GM12878 (cell line): ENCODE results near the gene COL4A2. TPM values are rescaled to one million over a fixed set of nuclear protein-coding genes. Genes with fewer than 3 reads are reported as not detected.

Experiments used
- ATAC-seq: fragments of 200-7000 bp; cut with Tn5 transposase; 3 replicates; pipeline ENCODE4 v1.9.1; 2020; ENCODE audit warnings: mild to moderate bottlenecking, moderate library complexity
- BruUV-seq: library from RNA; stranded (reverse); fragments of 400-500 nt; replicated peaks from 2 replicates; lab custom pipeline; 2021; lab: Mats Ljungman, UMichigan
- CTCF ChIA-PET: fragments of 300-600 bp; sonication (Branson Sonifier 250); formaldehyde crosslinking; extraction: SDS; loops from one replicate; lab custom pipeline; 2021; ENCODE audit warnings: inconsistent platforms; lab: Yijun Ruan, JAX
- POLR2A ChIA-PET: fragments of 350-600 bp; formaldehyde crosslinking; extraction: SDS; loops from one replicate; lab custom pipeline; 2021; ENCODE audit warnings: inconsistent platforms; lab: Charles Lee
- RAD21 ChIA-PET: fragments of 300-600 bp; sonication (Branson Sonifier 250); formaldehyde crosslinking; loops from one replicate; lab custom pipeline; 2023; ENCODE audit warnings: antibody characterized with exemption; ENCODE audit not compliant: unreplicated experiment; lab: Charles Lee
- SMC1A ChIA-PET: fragments of 300-600 bp; sonication (Branson Sonifier 250); formaldehyde crosslinking; loops from one replicate; lab custom pipeline; 2023; ENCODE audit not compliant: unreplicated experiment, uncharacterized antibody; lab: Charles Lee
- DNase-seq: peaks from one replicate; pipeline ENCODE4 v3.0.0-alpha.2; 2011; ENCODE audit warnings: low read depth, low spot score
- FAIRE-seq: peaks from 3 replicates; lab custom pipeline; 2011; peaks lifted over from hg19 to GRCh38; lab: Jason Lieb, UNC
- H2AFZ ChIP-seq: 2 replicates; pipeline ENCODE4 v1.6.0; 2011; ENCODE audit warnings: low read depth, low read length, control low read depth; ENCODE audit not compliant: control insufficient read depth
- H3K27ac ChIP-seq: 2 replicates; pipeline ENCODE4 v1.5.1; 2011; ENCODE audit warnings: control low read depth; ENCODE audit not compliant: control insufficient read depth, insufficient read depth
- H3K27me3 ChIP-seq, 2 experiments: replicated peaks in 1 of 2; 2 replicates each; pipeline versions ENCODE4 v1.6.0 to v1.6.1; 2011; ENCODE audit warnings: low read length in 1 of 2; ENCODE audit not compliant: control insufficient read depth in 2 of 2, insufficient read depth in 2 of 2
- H3K36me3 ChIP-seq, 2 experiments: 2 replicates each; pipeline ENCODE4 v1.5.1; 2011; ENCODE audit warnings: low read length in 1 of 2; ENCODE audit not compliant: control insufficient read depth in 2 of 2, insufficient read depth in 2 of 2
- H3K4me1 ChIP-seq: 2 replicates; pipeline ENCODE4 v1.6.1; 2011; ENCODE audit warnings: mild to moderate bottlenecking, low read length, moderate library complexity, mixed read lengths; ENCODE audit not compliant: control insufficient read depth, insufficient read depth
- H3K4me2 ChIP-seq: 2 replicates; pipeline ENCODE4 v1.6.0; 2011; ENCODE audit warnings: control low read depth; ENCODE audit not compliant: control insufficient read depth, insufficient read depth
- H3K4me3 ChIP-seq: fragments of 200-600 bp; sonication (generic); 2 replicates; pipeline ENCODE4 v1.5.1; 2016
- H3K79me2 ChIP-seq: 2 replicates; pipeline ENCODE4 v1.6.0; 2011; ENCODE audit warnings: low read length; ENCODE audit not compliant: control insufficient read depth, insufficient read depth
- H3K9ac ChIP-seq: 2 replicates; pipeline ENCODE4 v1.8.0; 2011; ENCODE audit warnings: low read length, control low read depth, mixed read lengths; ENCODE audit not compliant: control insufficient read depth, insufficient read depth
- H3K9me3 ChIP-seq: replicated peaks from 3 replicates; pipeline ENCODE4 v1.5.1; 2011; ENCODE audit warnings: mild to moderate bottlenecking, low read length; ENCODE audit not compliant: control insufficient read depth, insufficient read depth
- H4K20me1 ChIP-seq: 2 replicates; pipeline ENCODE4 v1.6.0; 2011; ENCODE audit not compliant: control insufficient read depth, insufficient read depth
- BRCA1 ChIP-seq: IDR thresholded peaks from 2 replicates; pipeline ENCODE4 v1.6.1; 2011; ENCODE audit warnings: low read depth, low read length, improper control_type of control experiment
- EGR1 ChIP-seq, 2 experiments: IDR thresholded peaks; 1 replicate in 1 of 2; 2 replicates in 1 of 2; pipeline ENCODE4 v1.6.1; 2011 to 2012; ENCODE audit warnings: low read depth in 2 of 2, low read length in 2 of 2, borderline replicate concordance in 1 of 2, mild to moderate bottlenecking in 1 of 2, moderate library complexity in 1 of 2
- EP300 ChIP-seq, 2 experiments: fragments of 150-350 bp in 1 of 2; IDR thresholded peaks; 2 replicates each; pipeline ENCODE4 v1.6.1; 2011 to 2012; ENCODE audit warnings: low read depth in 2 of 2, low read length in 2 of 2, borderline replicate concordance in 1 of 2, improper control_type of control experiment in 1 of 2, inconsistent platforms in 1 of 2; ENCODE audit not compliant: control insufficient read depth in 1 of 2
- IKZF2 ChIP-seq, 2 experiments: fragments of 450-650 bp; IDR thresholded peaks; 2 replicates each; pipeline ENCODE4 v1.6.1; 2017; ENCODE audit warnings: mild to moderate bottlenecking in 2 of 2, moderate library complexity in 2 of 2
- LARP7 ChIP-seq: fragments of 450-650 bp; IDR thresholded peaks from 2 replicates; pipeline ENCODE4 v1.6.1; 2017; ENCODE audit warnings: mild to moderate bottlenecking
- MEF2B ChIP-seq: fragments of 450-650 bp; IDR thresholded peaks from 2 replicates; pipeline ENCODE4 v1.6.1; 2018; ENCODE audit warnings: mild to moderate bottlenecking, moderate library complexity; ENCODE audit not compliant: partially characterized antibody, poor library complexity, severe bottlenecking
- MTA3 ChIP-seq: IDR thresholded peaks from 2 replicates; pipeline ENCODE4 v1.6.1; 2012; ENCODE audit warnings: low read length, inconsistent platforms, borderline replicate concordance
- NFIC ChIP-seq: IDR thresholded peaks from 2 replicates; pipeline ENCODE4 v1.6.1; 2012; ENCODE audit warnings: low read depth, mild to moderate bottlenecking, inconsistent platforms, low read length, moderate library complexity
- NR2C1 ChIP-seq: fragments of 450-650 bp; IDR thresholded peaks from 2 replicates; pipeline ENCODE4 v1.6.1; 2017; ENCODE audit warnings: antibody characterized with exemption, mild to moderate bottlenecking, moderate library complexity
- NR2C2 ChIP-seq: IDR thresholded peaks from 2 replicates; pipeline ENCODE4 v1.6.1; 2011; ENCODE audit warnings: borderline replicate concordance, low read depth; ENCODE audit not compliant: control insufficient read depth, insufficient read length
- PML ChIP-seq: IDR thresholded peaks from 2 replicates; pipeline ENCODE4 v1.6.1; 2012; ENCODE audit warnings: low read length, inconsistent platforms
- POLR2A ChIP-seq: IDR thresholded peaks from 2 replicates; pipeline ENCODE4 v1.6.1; 2011; ENCODE audit warnings: low read depth, mild to moderate bottlenecking, low read length
- TCF12 ChIP-seq: IDR thresholded peaks from 2 replicates; pipeline ENCODE4 v1.6.1; 2011; ENCODE audit warnings: low read depth, mild to moderate bottlenecking, low read length
- TCF3 ChIP-seq: IDR thresholded peaks from 2 replicates; pipeline ENCODE4 v1.6.1; 2012; ENCODE audit warnings: low read depth, mild to moderate bottlenecking, low read length, borderline replicate concordance; ENCODE audit not compliant: insufficient read depth
- TCF7 ChIP-seq: IDR thresholded peaks from 2 replicates; pipeline ENCODE4 v1.6.1; 2014; ENCODE audit warnings: antibody characterized with exemption, borderline replicate concordance
- WGBS: methylation state at CpG from one replicate; pipeline ENCODE4 v1.1.6; 2016; ENCODE audit warnings: low lambda C conversion rate; ENCODE audit not compliant: insufficient replicate concordance, insufficient coverage; ENCODE audit errors: missing lambda C conversion rate; 5-methylcytosine and 5-hydroxymethylcytosine counted together
- in situ Hi-C: fragments of 300-500 bp; cut with MboI; formaldehyde crosslinking; loops from 9 replicates; pipeline ENCODE4 v1.14.3; 2018; ENCODE audit warnings: mixed read lengths
- intact Hi-C: fragments of 100-400 bp; cut with micrococcal nuclease; formaldehyde crosslinking; loops from one replicate; pipeline ENCODE4 v1.14.2; 2022; ENCODE audit not compliant: unreplicated experiment
- polyA plus RNA-seq, 11 experiments: library from polyadenylated mRNA; depleted of rRNA in 4 of 11; unstranded in 6 of 11; stranded (reverse) in 5 of 11; fragments of >200 nt; fragmentation: Nextera tagmentation in 4 of 11; fragmentation: Illumina TruSeq in 1 of 11; extraction: Ambion mirVana in 4 of 11; extraction: Trizol in 1 of 11; gene quantifications; 1 replicate in 1 of 11; 2 replicates in 10 of 11; pipeline versions ENCODE4 v1.2.1 to v1.2.3, GENCODE V29; 2011 to 2016; ENCODE audit warnings: inconsistent platforms in 2 of 11, missing spikeins in 2 of 11, low read depth in 1 of 11
- total RNA-seq, 4 experiments: library from RNA; depleted of rRNA in 3 of 4; stranded (reverse); fragments of >200 nt in 3 of 4; fragmentation: Illumina TruSeq in 1 of 4; extraction: Trizol in 1 of 4; gene quantifications; 2 replicates each; pipeline versions ENCODE4 v1.2.1 to v1.2.3, GENCODE V29; 2013 to 2021
- TF ChIP-seq, protein P1 (sequence below): IDR thresholded peaks from 2 replicates; pipeline ENCODE4 v1.6.1; 2011; ENCODE audit warnings: low read depth, mild to moderate bottlenecking, low read length, moderate library complexity, borderline replicate concordance; ENCODE audit errors: extremely low read depth
- TF ChIP-seq, protein P2 (sequence below): fragments of 450-650 bp; IDR thresholded peaks from 2 replicates; pipeline ENCODE4 v1.6.1; 2017; ENCODE audit warnings: low read depth, mild to moderate bottlenecking, moderate library complexity
- TF ChIP-seq, protein P3 (sequence below): fragments of 450-650 bp; IDR thresholded peaks from 2 replicates; pipeline ENCODE4 v1.6.1; 2018; ENCODE audit warnings: mild to moderate bottlenecking, low read depth, moderate library complexity; ENCODE audit not compliant: partially characterized antibody

Gene COL4A2
- total and polyA plus RNA-seq, 10 of the 15 experiments (the other 5 are each of a cell fraction or from before 2014, with no cell fraction given): 0.16 to 1.6 (median 0.62) TPM; not detected in 3

DNA sequence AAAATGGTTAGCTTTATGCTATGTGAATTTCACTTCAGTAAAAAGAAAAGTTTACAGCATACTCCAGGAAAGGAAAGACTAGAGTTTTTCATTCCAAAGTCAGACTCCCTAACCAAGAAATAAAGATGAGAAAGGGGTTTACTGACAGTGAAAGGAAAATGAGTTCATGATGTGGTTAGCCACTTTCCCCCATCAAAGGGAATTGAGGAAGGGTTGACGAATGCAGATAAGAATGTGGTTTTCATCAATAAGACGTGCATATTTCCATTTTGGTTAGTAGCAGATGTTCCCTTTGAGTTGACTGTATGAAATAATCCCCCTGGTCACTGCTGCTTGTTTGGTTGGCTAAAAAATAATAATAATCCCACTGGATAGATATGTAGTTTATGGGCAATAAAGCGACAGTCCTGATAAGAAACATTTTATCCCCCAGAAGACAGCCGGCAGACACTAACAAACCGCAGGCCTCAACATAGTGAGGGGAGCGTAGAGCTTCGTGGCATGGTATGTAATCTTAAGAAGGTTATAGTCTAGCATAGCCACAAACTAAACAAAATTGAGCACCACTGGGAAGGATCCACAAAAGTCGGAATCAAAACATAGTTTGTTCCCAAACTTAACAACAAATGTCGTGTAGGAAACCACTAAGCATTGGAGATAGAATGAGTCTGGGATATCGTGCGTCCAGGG lies 114.8 kb downstream of the COL4A2 start:
- no peak overlapping the region for H3K4me2 ChIP-seq
- H4K20me1 ChIP-seq: no peaks in the 10 kb centered on the region
- RAD21 ChIA-PET: no interaction called here
- ATAC-seq (peak; percentile 63), FAIRE-seq (no peak), DNase-seq (no peak)
- no peak overlapping the region for H3K9ac ChIP-seq
- no peak overlapping the region for H2AFZ ChIP-seq
- no TSS peak for BruUV-seq
- H3K4me3 ChIP-seq: no peak overlapping the region
- no peaks in the 10 kb centered on the region for H3K36me3 ChIP-seq
- H3K27me3 ChIP-seq: peaks cover 0 to 3% of the 10 kb centered on the region in 2 experiments; a peak in 2 of 4 replicates
- H3K4me1 ChIP-seq: no peaks in the 10 kb centered on the region
- in situ Hi-C loops: loop anchor here (25.0 kb wide), 1 partner anchor 1460 kb away; no protein-coding TSS in a partner anchor
- CTCF ChIA-PET: interaction anchor here (1.1 to 4.0 kb wide), 4 partner anchors 10 to 29 kb away, joined by 3 to 14 read pairs (median 4); no protein-coding TSS in a partner anchor
- POLR2A ChIA-PET: no interaction called here
- 29% methylated on average over 11 of the region's 11 CpGs for whole genome bisulfite sequencing
- no peak overlapping the region for H3K27ac ChIP-seq
- H3K9me3 ChIP-seq: no peaks in the 10 kb centered on the region
- SMC1A ChIA-PET: interaction anchor here (1.0 to 1.4 kb wide), 3 partner anchors 21 to 164 kb away, joined by 3 read pairs; no protein-coding TSS in a partner anchor
- no peaks in the 10 kb centered on the region for H3K79me2 ChIP-seq
- intact Hi-C loops: no loop called here
- peak in 1 of 2 experiments; percentile 81; a peak in 1 of 4 replicates for TF ChIP-seq EP300 (IDR thresholded peaks at IDR 0.05; ENCODE audit: borderline replicate concordance in 1 of 2, control insufficient read depth in 1 of 2, low read depth in 2 of 2, low read length in 2 of 2)
- TF ChIP-seq TCF7: peak; percentile 95
- 0 out of 2 replicates have a peak, but pooled peaks have one; percentile 8 for TF ChIP-seq TCF12
- no peak for TF ChIP-seq LARP7
- TF ChIP-seq TCF3: no peak
- TF ChIP-seq NR2C2: no peak
- TF ChIP-seq NR2C1: no peak
- TF ChIP-seq, protein P1, sequence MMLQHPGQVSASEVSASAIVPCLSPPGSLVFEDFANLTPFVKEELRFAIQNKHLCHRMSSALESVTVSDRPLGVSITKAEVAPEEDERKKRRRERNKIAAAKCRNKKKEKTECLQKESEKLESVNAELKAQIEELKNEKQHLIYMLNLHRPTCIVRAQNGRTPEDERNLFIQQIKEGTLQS: no peak
- TF ChIP-seq, protein P2, sequence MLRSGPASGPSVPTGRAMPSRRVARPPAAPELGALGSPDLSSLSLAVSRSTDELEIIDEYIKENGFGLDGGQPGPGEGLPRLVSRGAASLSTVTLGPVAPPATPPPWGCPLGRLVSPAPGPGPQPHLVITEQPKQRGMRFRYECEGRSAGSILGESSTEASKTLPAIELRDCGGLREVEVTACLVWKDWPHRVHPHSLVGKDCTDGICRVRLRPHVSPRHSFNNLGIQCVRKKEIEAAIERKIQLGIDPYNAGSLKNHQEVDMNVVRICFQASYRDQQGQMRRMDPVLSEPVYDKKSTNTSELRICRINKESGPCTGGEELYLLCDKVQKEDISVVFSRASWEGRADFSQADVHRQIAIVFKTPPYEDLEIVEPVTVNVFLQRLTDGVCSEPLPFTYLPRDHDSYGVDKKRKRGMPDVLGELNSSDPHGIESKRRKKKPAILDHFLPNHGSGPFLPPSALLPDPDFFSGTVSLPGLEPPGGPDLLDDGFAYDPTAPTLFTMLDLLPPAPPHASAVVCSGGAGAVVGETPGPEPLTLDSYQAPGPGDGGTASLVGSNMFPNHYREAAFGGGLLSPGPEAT: peak; percentile 65; the same call in 1 of the 2 replicates
- TF ChIP-seq, protein P3, sequence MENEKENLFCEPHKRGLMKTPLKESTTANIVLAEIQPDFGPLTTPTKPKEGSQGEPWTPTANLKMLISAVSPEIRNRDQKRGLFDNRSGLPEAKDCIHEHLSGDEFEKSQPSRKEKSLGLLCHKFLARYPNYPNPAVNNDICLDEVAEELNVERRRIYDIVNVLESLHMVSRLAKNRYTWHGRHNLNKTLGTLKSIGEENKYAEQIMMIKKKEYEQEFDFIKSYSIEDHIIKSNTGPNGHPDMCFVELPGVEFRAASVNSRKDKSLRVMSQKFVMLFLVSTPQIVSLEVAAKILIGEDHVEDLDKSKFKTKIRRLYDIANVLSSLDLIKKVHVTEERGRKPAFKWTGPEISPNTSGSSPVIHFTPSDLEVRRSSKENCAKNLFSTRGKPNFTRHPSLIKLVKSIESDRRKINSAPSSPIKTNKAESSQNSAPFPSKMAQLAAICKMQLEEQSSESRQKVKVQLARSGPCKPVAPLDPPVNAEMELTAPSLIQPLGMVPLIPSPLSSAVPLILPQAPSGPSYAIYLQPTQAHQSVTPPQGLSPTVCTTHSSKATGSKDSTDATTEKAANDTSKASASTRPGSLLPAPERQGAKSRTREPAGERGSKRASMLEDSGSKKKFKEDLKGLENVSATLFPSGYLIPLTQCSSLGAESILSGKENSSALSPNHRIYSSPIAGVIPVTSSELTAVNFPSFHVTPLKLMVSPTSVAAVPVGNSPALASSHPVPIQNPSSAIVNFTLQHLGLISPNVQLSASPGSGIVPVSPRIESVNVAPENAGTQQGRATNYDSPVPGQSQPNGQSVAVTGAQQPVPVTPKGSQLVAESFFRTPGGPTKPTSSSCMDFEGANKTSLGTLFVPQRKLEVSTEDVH: no peak
- TF ChIP-seq BRCA1: no peak
- TF ChIP-seq MEF2B: no peak
- TF ChIP-seq PML: no peak
- TF ChIP-seq NFIC: peak; percentile 78; the same call in 1 of the 2 replicates
- TF ChIP-seq IKZF2 (IDR thresholded peaks at IDR 0.05): peak; percentile 87 to 88; a peak in 3 of 4 replicates
- no peak; the same call in 1 of the 2 replicates for TF ChIP-seq MTA3
- no peak for TF ChIP-seq POLR2A
- no peak for TF ChIP-seq EGR1 (IDR thresholded peaks at IDR 0.05; ENCODE audit: borderline replicate concordance in 1 of 2, low read depth in 2 of 2, low read length in 2 of 2)
